Measurements from ENCODE around the gene FCHSD2.

DNA sequence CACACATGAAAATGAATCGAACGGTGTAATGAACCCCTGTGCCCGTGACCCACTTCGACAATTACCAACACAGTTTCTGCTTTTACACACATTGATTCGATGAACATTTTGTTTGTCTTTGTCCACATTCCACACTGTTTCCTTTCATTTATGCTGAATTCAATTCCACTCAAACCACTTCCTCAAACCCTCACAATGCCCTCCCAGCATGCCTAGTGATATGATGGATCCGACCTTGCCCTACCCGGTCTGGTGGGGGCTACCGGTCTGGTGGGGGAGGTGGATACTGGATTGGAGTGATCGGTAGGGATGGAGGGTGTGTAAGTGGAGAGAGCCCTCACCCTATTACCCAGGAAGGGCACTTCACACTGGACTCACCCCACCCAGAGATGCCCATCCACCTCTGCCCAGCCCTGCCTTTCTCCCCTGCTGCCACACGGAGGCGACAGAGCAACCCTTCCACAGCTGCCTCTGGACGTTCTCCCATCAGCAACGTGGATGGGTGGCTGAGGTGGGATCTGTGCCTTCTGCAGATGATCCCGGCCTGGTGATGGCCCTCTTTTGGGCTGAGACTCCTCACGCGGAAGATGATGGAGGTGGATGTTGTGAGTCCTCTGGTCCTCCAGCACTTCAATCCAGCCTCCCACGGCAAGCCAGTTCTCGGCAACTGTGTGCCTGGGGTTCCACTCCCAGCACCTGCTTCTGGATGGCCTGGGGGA, 43.0 kb upstream of the FCHSD2 start:
- TF ChIP-seq ZNF423 (tag by site-specific recombination; IDR thresholded peaks at IDR 0.05) (no peak), SETDB1 (IDR thresholded peaks at IDR 0.05; ENCODE audit: insufficient read length, low read length) (no peak)

All from HEK293 (cell line).